CD1c-positive myeloid dendritic cell (primary cell): Measurements from ENCODE around the gene HSPA6.
"Not testable (repeated sequence)": the region's sequence is repeated elsewhere in the genome, so short reads cannot be mapped to it uniquely, and the experiment has no call there.

ENCODE experiments used
- DNase-seq: peaks from one replicate; pipeline ENCODE4 v3.0.0-alpha.2; 2016; ENCODE audit errors: extremely low spot score

HSPA6 gene

GRCh38 chr1:161560960-161561715, 36.8 kb downstream of the HSPA6 start:
- DNase-seq: peak; percentile 98

- peak; percentile 51 for DNase-seq
Measured at GRCh38 chr1:161562441-161562840, 38.1 kb downstream of the HSPA6 start.

DNA sequence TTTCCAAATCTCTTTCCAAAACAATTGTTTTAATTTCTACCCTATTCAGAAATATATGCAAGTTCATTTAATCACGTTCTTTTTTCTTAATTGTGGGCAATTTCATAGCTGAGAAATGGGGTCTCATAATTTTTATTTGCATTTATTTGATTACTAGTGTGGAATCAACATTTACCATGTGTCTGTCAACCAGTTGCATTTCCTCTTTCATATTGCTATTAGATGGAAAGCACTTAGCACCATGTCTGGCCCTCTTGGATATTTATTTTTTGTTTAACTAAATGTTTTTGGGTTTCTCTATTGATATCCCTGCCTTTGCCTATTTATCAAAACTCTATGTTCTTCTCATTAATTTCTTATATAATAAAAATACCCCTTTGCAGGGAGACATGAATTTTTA, 39.2 kb downstream of the HSPA6 start:
- DNase-seq: not testable (repeated sequence)

GRCh38 chr1:161566602-161566960, 42.2 kb downstream of the HSPA6 start:
- not testable (repeated sequence) for DNase-seq

DNA sequence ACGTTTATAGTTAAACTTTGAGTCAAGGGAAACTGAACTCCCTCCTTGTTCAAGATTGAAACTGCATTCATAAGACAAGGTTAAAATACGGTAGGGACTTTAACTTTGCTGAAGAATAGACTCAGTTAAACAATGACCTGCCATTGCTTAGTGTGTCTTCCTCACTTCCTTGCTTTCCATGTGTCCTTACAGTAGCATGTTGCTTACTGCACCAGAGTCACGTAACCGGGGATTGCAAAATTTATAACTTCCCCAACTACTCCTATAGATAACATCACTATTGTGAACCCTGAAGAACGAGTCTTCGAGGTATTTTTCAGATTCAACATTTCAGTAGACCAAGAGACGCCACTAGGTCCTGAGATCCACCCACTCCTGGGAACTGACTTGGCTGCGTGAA, 47.4 kb downstream of the HSPA6 start:
- not testable (repeated sequence) for DNase-seq
